DMS53 (cell line): ENCODE results near the gene CLPTM1.
A peak's percentile ranks its signal among the peaks of the same experiment; 100 is the strongest.
"Not testable (repeated sequence)": the region's sequence is repeated elsewhere in the genome, so short reads cannot be mapped to it uniquely, and the experiment has no call there.

Experiments
- DNase-seq: peaks from one replicate; lab custom pipeline; 2025; lab: John Stamatoyannopoulos, UW

CLPTM1 gene

GRCh38 chr19:44974857-44975256 is 19.7 kb downstream of the CLPTM1 start:
- DNase-seq = no peak

GRCh38 chr19:44975444-44975843 is 20.3 kb downstream of the CLPTM1 start:
- DNase-seq = no peak

GRCh38 chr19:44984005-44984404 is 28.8 kb downstream of the CLPTM1 start:
- no peak for DNase-seq

GRCh38 chr19:44985445-44985844 is 30.3 kb downstream of the CLPTM1 start:
- DNase-seq = no peak

- no peak for DNase-seq
Measured at GRCh38 chr19:44986389-44986788, 31.2 kb downstream of the CLPTM1 start.

- no peak for DNase-seq
Measured at GRCh38 chr19:44987148-44987675, 32.0 kb downstream of the CLPTM1 start.

GRCh38 chr19:44988273-44988672 is 33.1 kb downstream of the CLPTM1 start:
- no peak for DNase-seq

GRCh38 chr19:44988896-44989556 is 33.8 kb downstream of the CLPTM1 start:
- peak; percentile 68 for DNase-seq

GRCh38 chr19:44990459-44990858 is 35.3 kb downstream of the CLPTM1 start:
- no peak for DNase-seq

GRCh38 chr19:44990966-44991365 is 35.8 kb downstream of the CLPTM1 start:
- DNase-seq = no peak

GRCh38 chr19:44992336-44993163 is 37.4 kb downstream of the CLPTM1 start:
- no peak for DNase-seq

GRCh38 chr19:44993526-44993925 is 38.3 kb downstream of the CLPTM1 start:
- no peak for DNase-seq

GRCh38 chr19:44993926-44994537 is 38.9 kb downstream of the CLPTM1 start:
- no peak for DNase-seq

GRCh38 chr19:44998025-44998424 is 42.8 kb downstream of the CLPTM1 start:
- DNase-seq = peak; percentile 18

GRCh38 chr19:44999131-44999925 is 44.1 kb downstream of the CLPTM1 start:
- DNase-seq = not testable (repeated sequence)

GRCh38 chr19:45000665-45001064 is 45.5 kb downstream of the CLPTM1 start:
- not testable (repeated sequence) for DNase-seq

- peak; percentile 95 for DNase-seq
Measured at GRCh38 chr19:45001087-45001739, 46.0 kb downstream of the CLPTM1 start, which contains the start of gene RELB. TSS of gene RELB (plus strand) at chr19:45001464. CDS start at chr19:45001580, 116 bp downstream.

GRCh38 chr19:45003485-45003884 is 48.3 kb downstream of the CLPTM1 start:
- no peak for DNase-seq

- no peak for DNase-seq
Measured at GRCh38 chr19:45005787-45006186, 50.6 kb downstream of the CLPTM1 start.

GRCh38 chr19:45008552-45008951 is 53.4 kb downstream of the CLPTM1 start:
- DNase-seq = peak; percentile 17

- DNase-seq = peak; percentile 9
Measured at GRCh38 chr19:45009625-45010255, 54.6 kb downstream of the CLPTM1 start.
